HepG2 (cell line): Measurements from ENCODE around the gene SEC24D. TPM values are rescaled to one million over a fixed set of nuclear protein-coding genes. Genes with fewer than 3 reads are reported as not detected.

ENCODE experiments used
- ATAC-seq: fragments of 200-7000 bp; cut with Tn5 transposase; 3 replicates; pipeline ENCODE4 v1.9.1; 2020; ENCODE audit warnings: mild to moderate bottlenecking, moderate library complexity
- BruUV-seq: library from RNA; stranded (reverse); fragments of 400-500 nt; replicated peaks from 2 replicates; lab custom pipeline; 2021; lab: Mats Ljungman, UMichigan
- CTCF ChIA-PET: fragments of 300-600 bp; formaldehyde crosslinking; extraction: SDS; loops from one replicate; lab custom pipeline; 2021; ENCODE audit warnings: low total read pairs, inconsistent platforms, low intra/inter-chr PET ratio; lab: Yijun Ruan, JAX
- POLR2A ChIA-PET: fragments of 350-600 bp; sonication (Branson Sonifier 250); formaldehyde crosslinking; loops from one replicate; lab custom pipeline; 2020; ENCODE audit warnings: antibody characterized with exemption, inconsistent platforms; lab: Yijun Ruan, JAX
- DNase-seq: peaks from one replicate; pipeline ENCODE4 v3.0.0-alpha.2; 2015; ENCODE audit warnings: low spot score
- FAIRE-seq: peaks from 3 replicates; lab custom pipeline; 2011; peaks lifted over from hg19 to GRCh38; lab: Jason Lieb, UNC
- H2AFZ ChIP-seq: one replicate; pipeline ENCODE4 v1.6.1; 2011; ENCODE audit warnings: low read length, inconsistent platforms
- H3K27ac ChIP-seq: fragments of 300-600 bp; 3 replicates; pipeline ENCODE4 v1.8.0; 2011; ENCODE audit warnings: mixed run types, mild to moderate bottlenecking, mixed read lengths, low read length, inconsistent platforms; ENCODE audit not compliant: insufficient read depth; ENCODE audit errors: extremely low read length
- H3K27me3 ChIP-seq, 2 experiments: fragments of 200-600 bp in 1 of 2; 2 replicates in 1 of 2; 3 replicates in 1 of 2; pipeline versions ENCODE4 v1.6.0 to v1.8.0; 2011; ENCODE audit warnings: low read length in 2 of 2, mild to moderate bottlenecking in 2 of 2, moderate library complexity in 2 of 2, inconsistent platforms in 1 of 2; ENCODE audit not compliant: insufficient read depth in 2 of 2, control insufficient read depth in 1 of 2
- H3K36me3 ChIP-seq, 2 experiments: fragments of 200-600 bp in 1 of 2; replicated peaks in 1 of 2; 2 replicates in 1 of 2; 3 replicates in 1 of 2; pipeline versions ENCODE4 v1.5.1 to v1.8.0; 2011; ENCODE audit warnings: low read length in 2 of 2, inconsistent platforms in 1 of 2; ENCODE audit not compliant: insufficient read depth in 2 of 2, control insufficient read depth in 1 of 2
- H3K4me1 ChIP-seq: 2 replicates; pipeline ENCODE4 v1.5.1; 2012; ENCODE audit warnings: low read length, inconsistent platforms; ENCODE audit not compliant: insufficient read depth
- H3K4me2 ChIP-seq: 2 replicates; pipeline ENCODE4 v1.6.0; 2011; ENCODE audit warnings: low read depth, low read length, inconsistent platforms
- H3K4me3 ChIP-seq, 3 experiments: fragments of 200-600 bp in 1 of 3; sonication (generic), shearing (Covaris generic) in 1 of 3; replicated peaks in 1 of 3; 2 replicates each; pipeline ENCODE4 v1.5.1; 2011 to 2016; ENCODE audit warnings: low read length in 3 of 3, inconsistent platforms in 2 of 3, low read depth in 2 of 3, mild to moderate bottlenecking in 2 of 3, control low read depth in 1 of 3, mixed read lengths in 1 of 3; ENCODE audit not compliant: insufficient read depth in 1 of 3
- H3K79me2 ChIP-seq: one replicate; pipeline ENCODE4 v1.6.1; 2011; ENCODE audit warnings: low read length, inconsistent platforms; ENCODE audit not compliant: insufficient read depth
- H3K9ac ChIP-seq: 2 replicates; pipeline ENCODE4 v1.6.0; 2011; ENCODE audit warnings: mild to moderate bottlenecking, low read depth, low read length, inconsistent platforms; ENCODE audit not compliant: insufficient read depth
- H3K9me3 ChIP-seq: 2 replicates; pipeline ENCODE4 v1.5.1; 2012; ENCODE audit warnings: mild to moderate bottlenecking, low read length
- H4K20me1 ChIP-seq: 2 replicates; pipeline ENCODE4 v1.6.0; 2011; ENCODE audit warnings: inconsistent platforms, mild to moderate bottlenecking, low read length, moderate library complexity; ENCODE audit not compliant: insufficient read depth
- ARNT2 ChIP-seq: sonication (generic); formaldehyde crosslinking; IDR thresholded peaks from 2 replicates; pipeline ENCODE4 v1.8.0; 2022; ENCODE audit warnings: mild to moderate bottlenecking, low read depth, missing genetic modification reagents, moderate library complexity
- FOSL2 ChIP-seq: sonication (generic); formaldehyde crosslinking; IDR thresholded peaks from 2 replicates; pipeline ENCODE4 v1.4.0; 2020; ENCODE audit warnings: missing genetic modification reagents
- HHEX ChIP-seq: IDR thresholded peaks from 2 replicates; pipeline ENCODE4 v1.6.1; 2016; ENCODE audit warnings: control low read depth
- MXI1 ChIP-seq: IDR thresholded peaks from 3 replicates; pipeline ENCODE4 v1.6.1; 2012; ENCODE audit warnings: low read depth, low read length, inconsistent platforms, borderline replicate concordance
- NFE2L1 ChIP-seq: sonication (generic); formaldehyde crosslinking; IDR thresholded peaks from 2 replicates; pipeline ENCODE4 v1.4.0; 2020; ENCODE audit warnings: missing genetic modification reagents, mild to moderate bottlenecking, borderline replicate concordance
- RNF2 ChIP-seq: fragments of 450-650 bp; conservative IDR thresholded peaks from 2 replicates; pipeline ENCODE4 v1.6.1; 2016; ENCODE audit warnings: low read depth
- ZBTB2 ChIP-seq: sonication (generic); formaldehyde crosslinking; IDR thresholded peaks from 2 replicates; pipeline ENCODE4 v1.8.0; 2022; ENCODE audit warnings: low read depth, missing genetic modification reagents
- ZBTB37 ChIP-seq: sonication (generic); formaldehyde crosslinking; IDR thresholded peaks from 2 replicates; pipeline ENCODE4 v1.4.0; 2020; ENCODE audit warnings: mild to moderate bottlenecking, missing genetic modification reagents
- ZNF160 ChIP-seq: sonication (generic); formaldehyde crosslinking; IDR thresholded peaks from 2 replicates; pipeline ENCODE4 v1.8.0; 2022; ENCODE audit warnings: mild to moderate bottlenecking, inconsistent platforms, missing genetic modification reagents
- ZNF589 ChIP-seq: sonication (generic); formaldehyde crosslinking; conservative IDR thresholded peaks from 2 replicates; pipeline ENCODE4 v1.8.0; 2022; ENCODE audit warnings: mild to moderate bottlenecking, moderate library complexity, missing genetic modification reagents
- ZNF883 ChIP-seq: sonication (generic); formaldehyde crosslinking; IDR thresholded peaks from 2 replicates; pipeline ENCODE4 v1.5.1; 2020; ENCODE audit warnings: mild to moderate bottlenecking, missing genetic modification reagents; ENCODE audit errors: not compliant biosample characterization
- WGBS: methylation state at CpG from one replicate; pipeline ENCODE4 v1.1.6; 2017; ENCODE audit warnings: low lambda C conversion rate; 5-methylcytosine and 5-hydroxymethylcytosine counted together
- in situ Hi-C: cut with HindIII; loops from 2 replicates; pipeline ENCODE4 v1.10.0; 2017; ENCODE audit warnings: low pct_unique_long_range_greater_than_20kb; ENCODE audit not compliant: extremely low pct_ligation_motif_present
- intact Hi-C: fragments of 100-400 bp; cut with micrococcal nuclease; formaldehyde crosslinking; loops from one replicate; pipeline ENCODE4 v1.10.0; 2022; ENCODE audit not compliant: unreplicated experiment
- polyA plus RNA-seq, 8 experiments: library from polyadenylated mRNA; depleted of rRNA in 3 of 8; stranded (reverse) in 7 of 8; unstranded in 1 of 8; fragments of >200 nt; fragmentation: Illumina TruSeq in 4 of 8; extraction: Trizol in 4 of 8; gene quantifications; 2 replicates each; pipeline versions ENCODE4 v1.2.1 to v1.2.3, GENCODE V29; 2011 to 2016; ENCODE audit warnings: low read depth in 4 of 8, missing spikeins in 1 of 8, mixed read lengths in 1 of 8; ENCODE audit not compliant: insufficient read depth in 1 of 8
- total RNA-seq, 5 experiments: library from RNA; depleted of rRNA; stranded (reverse); fragments of >200 nt; fragmentation: Illumina TruSeq; extraction: Trizol; gene quantifications; 2 replicates each; pipeline ENCODE4 v1.2.3, GENCODE V29; 2016; ENCODE audit warnings: low read depth in 1 of 5

The SEC24D gene
- total and polyA plus RNA-seq, 2 of the 13 experiments (the other 11 are each of a cell fraction or from before 2014, with no cell fraction given): 30.0 to 51.1 TPM

GRCh38 chr4:118774321-118774720 is 61.6 kb downstream of the SEC24D start:
- DNase-seq (no peak), FAIRE-seq (no peak), ATAC-seq (no peak)
- no peak overlapping the region for H3K4me3 ChIP-seq
- H3K79me2 ChIP-seq: no peaks in the 10 kb centered on the region
- CTCF ChIA-PET: interaction anchor here (4.1 kb wide), 1 partner anchor 115 kb away, joined by 20 read pairs; the partner anchor contains the start of gene SYNPO2
- H3K4me1 ChIP-seq: no peaks in the 10 kb centered on the region
- no peak overlapping the region for H3K4me2 ChIP-seq
- in situ Hi-C loops: loop anchor here (5.0 kb wide), 1 partner anchor 118 kb away; no protein-coding TSS in a partner anchor
- intact Hi-C loops: no loop called here
- no peak overlapping the region for H3K27ac ChIP-seq
- WGBS: 100% methylated on average over 1 of the region's 1 CpG
- POLR2A ChIA-PET: no interaction called here
- H3K9me3 ChIP-seq: no peaks in the 10 kb centered on the region
- peaks cover 6% of the 10 kb centered on the region; the same call in 1 of the 2 replicates for H4K20me1 ChIP-seq
- peaks cover 1 to 19% of the 10 kb centered on the region in 2 experiments; a peak in 4 of 5 replicates for H3K36me3 ChIP-seq
- no TSS peak for BruUV-seq
- TF ChIP-seq ZBTB2 (CRISPR knock-in tag): no peak
- TF ChIP-seq MXI1: no peak
- no peak for TF ChIP-seq ARNT2
- no peak for TF ChIP-seq FOSL2 (CRISPR knock-in tag)
- no peak for TF ChIP-seq ZNF160 (CRISPR knock-in tag)
- no peak for TF ChIP-seq RNF2
- TF ChIP-seq ZNF883 (CRISPR knock-in tag): no peak
- TF ChIP-seq ZNF589: no peak
- no peak for TF ChIP-seq ZBTB37 (CRISPR knock-in tag)
- TF ChIP-seq HHEX (CRISPR knock-in tag): no peak
- no peak for TF ChIP-seq NFE2L1 (CRISPR knock-in tag)
- no peak overlapping the region for H3K9ac ChIP-seq
- no peak overlapping the region for H2AFZ ChIP-seq
- no peaks in the 10 kb centered on the region for H3K27me3 ChIP-seq
